Activated naive CD8-positive, alpha-beta T cell treated with anti-CD3 and anti-CD28 coated beads for 36 hours (primary cell): ENCODE measurements around the gene CENPN. TPM values are rescaled to one million over a fixed set of nuclear protein-coding genes. Genes with fewer than 3 reads are reported as not detected.

Experiments
- DNase-seq: peaks from one replicate; pipeline ENCODE4 v3.0.0; 2021
- H3K27ac Mint-ChIP-seq: one replicate; pipeline ENCODE4 v1.8.0; 2022; ENCODE audit warnings: mild to moderate bottlenecking, moderate library complexity, mixed read lengths
- H3K27me3 Mint-ChIP-seq: one replicate; pipeline ENCODE4 v1.8.0; 2022; ENCODE audit warnings: mild to moderate bottlenecking, mixed read lengths
- H3K36me3 Mint-ChIP-seq: one replicate; pipeline ENCODE4 v1.8.0; 2021; ENCODE audit warnings: mild to moderate bottlenecking, mixed read lengths
- H3K4me1 Mint-ChIP-seq: one replicate; pipeline ENCODE4 v1.8.0; 2021; ENCODE audit warnings: mixed read lengths
- H3K4me3 Mint-ChIP-seq: one replicate; pipeline ENCODE4 v1.8.0; 2022; ENCODE audit warnings: mild to moderate bottlenecking, moderate library complexity, mixed read lengths
- H3K9me3 Mint-ChIP-seq: one replicate; pipeline ENCODE4 v1.8.0; 2022; ENCODE audit warnings: mixed read lengths
- total RNA-seq, 2 experiments: library from RNA; stranded (reverse); gene quantifications; one replicate each; pipeline ENCODE4 v1.2.3, GENCODE V29; 2021

The CENPN gene
- total RNA-seq, 2 experiments from 2014 or later, result 62.5 to 70.3 TPM

DNA sequence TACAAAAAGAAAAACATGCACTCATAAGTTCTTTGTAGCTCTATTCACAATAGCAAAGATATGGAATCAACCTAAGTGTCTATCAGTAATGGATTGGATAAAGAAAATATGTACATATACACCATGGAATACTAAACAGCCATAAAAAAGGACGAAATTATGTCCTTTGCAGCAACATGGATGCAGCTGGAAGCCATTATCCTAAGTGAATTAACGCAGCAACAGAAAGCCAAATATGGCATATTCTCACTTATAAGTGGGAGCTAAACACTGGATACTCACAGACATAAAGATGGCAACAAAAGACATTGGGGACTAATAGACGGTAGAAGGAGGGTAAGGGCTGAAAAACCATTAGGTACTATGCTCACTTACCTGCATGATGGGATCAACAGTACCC is 6.1 kb upstream of the CENPN start:
- DNase-seq, result no peak
- H3K4me3 Mint-ChIP-seq, result no peak overlapping the region
- peaks cover 64% of the 10 kb centered on the region for H3K4me1 Mint-ChIP-seq
- no peaks in the 10 kb centered on the region for H3K27me3 Mint-ChIP-seq
- H3K27ac Mint-ChIP-seq, result no peak overlapping the region
- peaks cover 8% of the 10 kb centered on the region for H3K9me3 Mint-ChIP-seq
- peaks cover 50% of the 10 kb centered on the region for H3K36me3 Mint-ChIP-seq

DNA sequence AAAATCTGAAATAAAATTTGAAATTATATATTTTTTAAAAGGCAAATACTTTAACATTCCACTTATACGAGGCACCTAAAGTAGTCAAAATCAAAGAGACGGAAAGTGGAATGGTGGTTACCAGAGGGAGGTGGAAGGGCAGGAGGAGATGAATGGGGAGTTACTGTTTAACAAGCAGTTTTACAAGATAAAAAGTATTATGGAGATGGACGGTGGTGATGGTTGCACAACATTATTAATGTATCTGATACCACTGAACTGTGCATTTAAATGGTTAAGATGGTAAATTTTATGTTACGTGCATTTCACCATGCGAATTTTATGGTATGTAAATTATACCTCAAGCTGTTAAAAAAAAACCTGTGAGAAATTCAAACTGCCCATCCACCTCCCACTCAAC is 5.7 kb upstream of the CENPN start:
- Mint-ChIP-seq H3K4me3 (no peak overlapping the region), H3K4me1 (peaks cover 64% of the 10 kb centered on the region), H3K27me3 (no peaks in the 10 kb centered on the region), H3K36me3 (peaks cover 51% of the 10 kb centered on the region), H3K9me3 (peaks cover 8% of the 10 kb centered on the region), H3K27ac (no peak overlapping the region)
- DNase-seq, result no peak

DNA sequence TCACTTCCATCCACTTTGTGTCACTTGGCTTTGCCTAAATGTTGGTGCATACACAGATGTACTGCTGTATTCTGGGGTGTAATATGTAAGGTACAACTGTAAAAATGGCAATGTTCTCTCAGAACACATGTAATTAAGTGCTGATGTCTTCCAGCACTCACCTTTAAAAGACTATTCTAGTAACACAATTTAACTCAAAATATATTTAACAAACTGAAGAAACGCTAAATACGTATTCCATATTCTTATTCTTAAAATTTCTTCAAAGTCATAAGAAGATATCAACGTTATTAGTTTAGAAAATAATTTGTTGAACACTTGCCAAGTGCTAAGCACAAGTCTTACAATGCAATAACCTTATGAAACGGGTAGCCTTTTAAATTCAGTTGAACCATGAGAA is 4.0 kb upstream of the CENPN start:
- DNase-seq, result no peak
- no peaks in the 10 kb centered on the region for H3K27me3 Mint-ChIP-seq
- peaks cover 58% of the 10 kb centered on the region for H3K36me3 Mint-ChIP-seq
- peak overlapping the region; percentile 94 for H3K27ac Mint-ChIP-seq
- peaks cover 51% of the 10 kb centered on the region for H3K4me1 Mint-ChIP-seq
- H3K9me3 Mint-ChIP-seq, result peaks cover 8% of the 10 kb centered on the region
- H3K4me3 Mint-ChIP-seq, result peak overlapping the region; percentile 77

DNA sequence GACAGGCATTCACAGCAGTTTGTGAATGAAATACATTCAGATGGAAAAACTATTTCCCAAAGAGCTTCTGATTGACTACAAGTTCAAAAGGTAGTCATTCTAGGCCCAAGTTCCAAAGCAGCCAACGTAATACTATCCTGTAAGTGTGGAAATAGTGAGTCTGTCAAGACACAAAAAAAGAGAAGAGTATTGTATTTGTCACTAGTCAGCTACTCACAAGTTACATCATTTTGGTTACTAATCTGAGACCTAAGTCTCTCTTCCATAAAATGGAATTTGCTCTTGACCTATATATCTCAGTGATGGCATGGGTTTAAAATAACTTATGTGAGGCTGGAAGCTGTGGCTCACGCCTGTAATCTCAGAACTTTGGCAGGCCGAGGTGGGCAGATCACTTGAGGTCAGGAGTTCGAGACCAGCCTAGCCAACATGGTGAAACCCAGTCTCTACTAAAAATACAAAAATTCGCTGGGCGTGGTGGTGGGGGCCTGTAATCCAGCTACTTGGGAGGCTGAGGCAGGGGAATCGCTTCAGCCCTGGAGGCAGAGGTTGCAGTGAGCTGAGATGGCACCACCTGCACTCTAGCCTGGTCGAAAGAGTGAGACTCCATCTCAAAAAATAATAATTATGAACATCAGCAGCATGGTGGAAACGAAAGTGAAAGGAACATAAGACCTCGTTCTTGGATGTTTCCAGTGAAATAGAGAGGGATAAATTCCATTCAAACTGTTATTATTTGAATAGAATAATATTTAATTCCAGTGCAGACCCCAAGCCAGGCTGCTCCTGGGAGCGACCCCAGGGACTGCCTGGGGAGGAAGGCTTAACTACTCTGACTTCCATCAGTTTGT is 3.2 kb upstream of the CENPN start:
- no peaks in the 10 kb centered on the region for H3K27me3 Mint-ChIP-seq
- no peak for DNase-seq
- H3K9me3 Mint-ChIP-seq, result peaks cover 8% of the 10 kb centered on the region
- peak overlapping the region; percentile 94 for H3K27ac Mint-ChIP-seq
- peaks cover 51% of the 10 kb centered on the region for H3K4me1 Mint-ChIP-seq
- H3K4me3 Mint-ChIP-seq, result peak overlapping the region; percentile 77
- H3K36me3 Mint-ChIP-seq, result peaks cover 62% of the 10 kb centered on the region

DNA sequence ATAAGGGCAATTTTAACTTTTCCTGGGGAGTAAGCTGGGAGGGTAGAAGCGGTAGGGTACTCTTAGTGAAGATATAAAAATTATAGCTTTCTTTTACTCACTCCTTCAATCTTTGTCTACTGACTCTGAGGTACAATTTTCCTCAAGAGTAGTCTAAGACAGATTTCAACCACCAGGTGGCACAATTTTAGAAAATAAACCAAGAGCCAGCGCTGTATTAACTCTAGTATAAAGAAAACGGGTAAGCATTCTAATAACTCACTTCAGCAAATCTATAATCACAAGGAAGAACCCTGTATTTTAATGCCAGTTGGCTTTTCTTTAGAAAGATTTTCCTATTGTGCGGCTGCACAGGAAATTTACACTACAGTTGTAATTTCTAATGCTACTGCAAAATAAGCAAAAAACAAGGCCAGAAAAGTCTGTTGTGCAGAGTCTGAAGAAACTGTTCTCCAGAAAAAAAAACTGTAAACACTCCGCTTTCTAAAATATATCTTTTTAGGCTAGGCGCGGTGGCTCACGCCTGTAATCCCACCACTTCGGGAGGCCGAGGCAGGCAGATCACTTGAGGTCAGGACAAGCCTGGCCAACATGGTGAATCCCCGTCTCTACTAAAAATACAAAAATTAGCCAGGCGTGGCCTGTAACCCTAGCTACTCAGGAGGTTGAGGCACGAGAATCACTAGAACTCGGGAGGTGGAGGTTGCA is 2.2 kb upstream of the CENPN start:
- Mint-ChIP-seq H3K27me3 (no peaks in the 10 kb centered on the region), H3K27ac (peak overlapping the region; percentile 94), H3K9me3 (peaks cover 2% of the 10 kb centered on the region), H3K4me3 (peak overlapping the region; percentile 77), H3K36me3 (peaks cover 62% of the 10 kb centered on the region), H3K4me1 (peaks cover 47% of the 10 kb centered on the region)
- no peak for DNase-seq

DNA sequence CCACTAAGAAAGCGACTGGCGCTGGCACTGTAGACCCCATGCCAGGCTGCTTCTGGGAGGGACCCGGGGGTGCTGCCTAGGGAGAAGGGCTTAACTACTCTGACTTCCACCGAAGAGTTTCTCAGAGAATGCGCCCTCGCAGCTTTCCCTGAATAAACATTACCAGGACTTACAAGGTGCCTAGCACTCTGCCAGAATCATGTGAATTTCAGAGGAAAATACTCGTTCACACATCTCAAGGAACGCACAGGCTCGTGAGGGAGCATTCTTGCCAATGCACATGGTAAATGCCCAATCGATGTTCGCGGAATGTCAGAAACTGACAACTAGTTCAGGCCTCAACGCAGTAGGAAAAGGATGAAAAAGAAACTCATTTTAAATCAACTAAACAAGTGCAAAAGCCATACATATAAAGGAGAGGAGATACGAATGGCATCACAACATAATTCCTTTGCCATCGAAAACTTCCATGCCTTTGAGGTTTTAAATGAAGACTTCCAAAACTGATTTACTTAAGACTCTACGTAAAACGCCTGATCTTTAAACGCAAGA is 1.3 kb upstream of the CENPN start:
- Mint-ChIP-seq H3K4me1 (peaks cover 46% of the 10 kb centered on the region), H3K4me3 (peak overlapping the region; percentile 99), H3K27me3 (no peaks in the 10 kb centered on the region), H3K36me3 (peaks cover 58% of the 10 kb centered on the region), H3K9me3 (no peaks in the 10 kb centered on the region), H3K27ac (peak overlapping the region; percentile 100)
- DNase-seq, result no peak

DNA sequence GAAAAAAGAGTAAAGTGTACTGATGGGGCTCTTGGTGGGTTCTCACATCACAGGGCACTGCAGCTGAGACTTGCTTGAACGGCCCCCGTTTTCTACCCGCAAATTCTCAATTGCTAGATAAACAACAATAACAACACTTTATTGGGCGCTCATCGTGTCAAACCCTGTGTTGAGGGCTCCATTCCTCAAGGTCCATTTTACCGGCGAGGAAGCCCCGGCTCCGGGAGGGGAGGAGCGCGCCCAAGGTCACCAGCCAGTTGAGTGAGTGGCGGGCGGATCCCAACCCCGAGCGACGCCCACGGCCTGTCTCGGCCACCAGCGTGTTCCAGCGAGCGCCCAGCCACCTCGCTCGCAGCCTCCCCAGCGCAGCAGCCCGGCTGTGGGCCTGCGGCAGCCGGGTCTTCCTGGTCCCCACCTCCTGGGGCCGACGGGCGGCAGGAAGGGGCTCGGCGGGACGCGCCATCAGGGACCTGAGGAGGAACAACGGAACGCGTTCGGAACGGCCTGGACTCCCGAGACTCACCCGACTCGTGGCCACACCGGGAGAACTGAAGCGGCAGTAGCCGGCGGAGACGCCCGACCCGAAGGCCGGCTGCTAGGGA is 702 bp upstream of the CENPN start:
- no peaks in the 10 kb centered on the region for H3K9me3 Mint-ChIP-seq
- H3K36me3 Mint-ChIP-seq, result peaks cover 60% of the 10 kb centered on the region
- H3K4me3 Mint-ChIP-seq, result peak overlapping the region; percentile 99

DNA sequence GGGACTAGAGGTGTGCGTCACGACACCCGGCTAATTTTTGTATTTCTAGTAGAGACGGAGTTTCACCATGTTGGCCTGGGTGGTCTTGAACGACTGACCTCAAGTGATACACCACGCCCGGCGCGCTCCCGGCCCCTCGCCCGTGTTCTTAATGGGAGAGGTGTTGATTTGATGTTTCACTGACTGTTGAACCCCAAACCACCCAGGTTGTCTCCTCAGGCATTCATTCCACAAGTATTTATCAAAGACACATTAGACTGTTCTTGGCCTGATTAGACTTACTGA is 1.4 kb downstream of the CENPN start:
- peaks cover 55% of the 10 kb centered on the region for H3K36me3 Mint-ChIP-seq
- H3K4me3 Mint-ChIP-seq, result peak overlapping the region; percentile 99
- H3K27me3 Mint-ChIP-seq, result no peaks in the 10 kb centered on the region
- no peaks in the 10 kb centered on the region for H3K9me3 Mint-ChIP-seq
- no peak for DNase-seq
- H3K4me1 Mint-ChIP-seq, result peaks cover 29% of the 10 kb centered on the region
- peak overlapping the region; percentile 48 for H3K27ac Mint-ChIP-seq

More for the DNA sequence above, 702 bp upstream of the CENPN start:
- H3K27me3 Mint-ChIP-seq, result no peaks in the 10 kb centered on the region
- peak; percentile 81 for DNase-seq
- H3K27ac Mint-ChIP-seq, result peak overlapping the region; percentile 100
- H3K4me1 Mint-ChIP-seq, result peaks cover 44% of the 10 kb centered on the region

DNA sequence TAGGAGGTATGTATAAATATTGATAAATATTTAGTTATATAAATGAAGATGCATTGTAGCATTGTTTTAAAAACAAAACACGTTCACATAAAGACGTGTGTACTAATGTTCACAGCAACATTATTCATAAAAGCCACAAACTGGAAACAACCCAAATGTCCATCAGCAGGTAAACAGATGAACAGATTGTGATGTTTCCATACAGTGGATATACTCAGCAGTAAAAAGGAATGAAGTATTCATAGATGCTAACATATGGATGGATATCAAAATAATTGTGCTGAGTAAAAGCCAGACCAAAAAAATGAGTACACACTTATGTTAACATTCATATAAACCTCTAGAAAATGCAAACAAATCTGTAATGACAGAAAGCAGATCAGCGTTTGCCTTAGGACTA is 6.0 kb downstream of the CENPN start:
- DNase-seq, result no peak
- no peak overlapping the region for H3K4me3 Mint-ChIP-seq

DNA sequence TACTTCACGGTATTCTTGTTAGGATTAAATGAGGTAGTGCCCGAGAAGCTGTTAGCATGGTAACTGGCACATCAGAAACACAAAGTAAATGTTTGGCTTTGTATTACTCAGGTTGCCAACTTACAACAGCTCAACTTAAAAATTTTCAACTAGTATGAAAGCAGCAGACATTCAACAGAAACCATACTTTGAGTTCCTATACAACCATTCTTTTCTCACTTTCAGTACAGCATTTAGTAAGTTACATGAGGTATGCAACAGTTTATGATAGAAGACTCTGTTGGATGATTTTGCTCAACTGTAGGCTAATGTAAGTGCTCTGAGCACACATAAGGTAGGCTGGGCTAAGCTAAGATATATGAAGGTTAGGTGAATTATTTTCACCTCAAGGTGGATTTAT is 7.7 kb downstream of the CENPN start:
- Mint-ChIP-seq H3K4me3 (no peak overlapping the region), H3K27ac (no peak overlapping the region), H3K4me1 (no peaks in the 10 kb centered on the region), H3K27me3 (no peaks in the 10 kb centered on the region), H3K36me3 (peaks cover 44% of the 10 kb centered on the region), H3K9me3 (no peaks in the 10 kb centered on the region)
- DNase-seq, result no peak

More for the DNA sequence above, 6.0 kb downstream of the CENPN start:
- peaks cover 54% of the 10 kb centered on the region for H3K36me3 Mint-ChIP-seq
- H3K9me3 Mint-ChIP-seq, result no peaks in the 10 kb centered on the region
- peaks cover 14% of the 10 kb centered on the region for H3K4me1 Mint-ChIP-seq
- no peak overlapping the region for H3K27ac Mint-ChIP-seq
- no peaks in the 10 kb centered on the region for H3K27me3 Mint-ChIP-seq

DNA sequence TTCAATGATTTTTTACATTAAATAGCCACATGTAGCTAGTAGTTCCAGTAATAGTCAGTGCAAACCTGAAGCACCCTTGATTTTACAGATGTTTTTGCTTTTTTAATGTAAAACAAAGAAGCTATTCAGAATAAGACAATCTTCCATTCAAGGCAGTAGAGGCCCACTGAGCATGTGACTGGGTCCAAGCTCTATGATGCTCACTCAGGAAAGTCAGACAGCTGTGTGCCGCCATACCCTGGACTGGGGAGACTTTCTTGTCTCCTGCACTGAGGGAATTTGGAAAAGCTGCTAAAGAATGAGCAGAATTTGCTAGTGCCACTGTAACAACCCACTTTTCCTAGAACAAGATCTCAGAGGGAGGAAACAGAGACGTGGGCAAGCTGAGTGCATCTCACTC is 11.5 kb downstream of the CENPN start:
- no peak for DNase-seq
- no peaks in the 10 kb centered on the region for H3K4me1 Mint-ChIP-seq
- H3K27me3 Mint-ChIP-seq, result no peaks in the 10 kb centered on the region
- no peak overlapping the region for H3K27ac Mint-ChIP-seq
- peaks cover 37% of the 10 kb centered on the region for H3K36me3 Mint-ChIP-seq
- H3K9me3 Mint-ChIP-seq, result no peaks in the 10 kb centered on the region
- H3K4me3 Mint-ChIP-seq, result no peak overlapping the region

DNA sequence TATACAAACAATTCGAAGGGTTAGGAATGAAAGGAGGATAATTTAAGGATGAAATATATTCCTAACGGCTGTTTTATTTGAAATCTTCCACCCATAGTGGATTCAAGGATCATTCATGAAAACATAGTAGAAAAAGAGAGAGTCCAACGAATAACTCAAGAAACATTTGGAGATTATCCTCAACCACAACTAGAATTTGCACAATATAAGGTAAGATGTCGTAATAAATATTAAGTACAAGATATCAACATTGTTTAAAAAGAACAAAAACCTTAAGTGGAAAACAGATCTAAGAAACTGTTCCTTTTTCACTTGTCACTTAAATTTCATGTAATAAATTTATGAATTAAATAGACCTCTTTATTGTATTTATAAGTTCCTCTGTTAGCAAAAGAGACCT is 19.4 kb downstream of the CENPN start:
- DNase-seq, result no peak
- Mint-ChIP-seq H3K36me3 (peaks cover 56% of the 10 kb centered on the region), H3K27me3 (no peaks in the 10 kb centered on the region), H3K9me3 (peaks cover 7% of the 10 kb centered on the region), H3K4me1 (peaks cover 5% of the 10 kb centered on the region), H3K4me3 (no peak overlapping the region), H3K27ac (no peak overlapping the region)

DNA sequence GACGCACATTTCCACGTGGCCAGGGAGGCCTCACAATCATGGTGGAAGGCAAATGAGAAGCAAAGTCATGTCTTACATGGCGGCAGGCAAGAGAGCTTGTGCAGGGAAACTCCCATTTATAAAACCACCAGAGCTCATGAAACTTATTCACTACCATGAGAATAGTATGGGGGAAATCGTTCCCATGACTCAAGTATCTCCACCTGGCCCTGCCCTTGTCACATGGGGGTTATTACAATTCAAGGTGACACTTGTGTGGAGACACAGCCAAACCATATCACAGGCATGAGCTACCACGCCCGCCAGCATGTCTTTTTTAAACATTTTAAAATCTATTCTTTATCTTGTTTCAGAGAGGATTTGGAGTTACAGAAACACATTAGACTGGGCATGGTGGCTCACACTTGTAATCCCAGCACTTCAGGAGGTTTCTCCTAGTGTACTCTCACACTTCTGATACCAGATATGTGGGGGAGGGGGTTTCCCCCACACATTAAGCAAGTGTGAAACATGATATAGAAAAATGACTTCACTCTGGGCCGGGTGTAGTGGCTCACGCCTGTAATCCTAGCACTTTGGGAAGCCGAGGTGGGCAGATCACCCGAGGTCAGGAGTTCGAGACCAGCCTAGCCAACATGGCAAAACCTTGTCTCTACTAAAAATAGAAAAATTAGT is 23.1 kb downstream of the CENPN start:
- no peak overlapping the region for H3K4me3 Mint-ChIP-seq
- H3K36me3 Mint-ChIP-seq, result peaks cover 58% of the 10 kb centered on the region
- no peaks in the 10 kb centered on the region for H3K27me3 Mint-ChIP-seq
- peaks cover 7% of the 10 kb centered on the region for H3K9me3 Mint-ChIP-seq
- peak; percentile 8 for DNase-seq
- peaks cover 5% of the 10 kb centered on the region for H3K4me1 Mint-ChIP-seq
- no peak overlapping the region for H3K27ac Mint-ChIP-seq

DNA sequence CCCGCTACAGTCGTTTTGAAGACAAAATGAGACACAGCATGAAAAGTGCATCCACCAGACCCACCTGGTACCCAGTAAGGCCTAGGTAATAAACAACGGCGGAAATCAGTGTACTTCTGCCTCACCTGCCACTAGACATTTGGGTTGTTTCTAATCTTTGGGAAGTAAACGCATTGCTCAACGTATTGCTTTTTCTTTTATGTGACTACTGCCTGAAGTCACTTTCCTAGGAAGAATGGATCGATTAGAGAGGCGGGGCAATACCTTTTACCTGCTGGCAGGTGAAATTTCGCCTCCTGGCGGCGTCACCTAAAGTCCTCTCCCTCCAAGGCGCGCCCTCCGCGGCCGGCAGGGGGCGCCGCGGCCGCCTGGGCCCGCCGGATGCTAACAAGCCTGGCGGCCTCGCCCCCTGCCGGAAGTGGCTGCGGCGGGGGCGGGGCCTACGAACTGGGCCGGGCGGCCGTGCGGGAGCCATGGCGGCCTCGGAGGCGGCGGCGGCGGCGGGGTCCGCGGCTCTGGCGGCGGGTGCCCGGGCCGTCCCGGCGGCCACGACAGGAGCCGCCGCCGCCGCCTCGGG is 28.5 kb downstream of the CENPN start, which contains the start of gene ATMIN:
Gene ATMIN (plus strand): TSS at position 445 of the 577 bp plus-strand sequence. CDS start 29 bp downstream, at position 474.
- Mint-ChIP-seq H3K27me3 (no peaks in the 10 kb centered on the region), H3K4me1 (peaks cover 28% of the 10 kb centered on the region), H3K27ac (peak within 1 kb of the TSS; percentile 56), H3K4me3 (peak within 1 kb of the TSS; percentile 81), H3K9me3 (no peaks in the 10 kb centered on the region), H3K36me3 (peaks cover 41% of the 10 kb centered on the region)
- peak; percentile 93 for DNase-seq
